WTC11 (cell line): ENCODE data around the gene TMEM9B.

Experiments used
- AFF4 ChIP-seq: sonication (generic); formaldehyde crosslinking; IDR thresholded peaks from 2 replicates; pipeline ENCODE4 v1.8.1; 2023; ENCODE audit warnings: mild to moderate bottlenecking, missing genetic modification reagents, borderline replicate concordance
- ATF2 ChIP-seq: sonication (generic); formaldehyde crosslinking; IDR thresholded peaks from 2 replicates; pipeline ENCODE4 v1.8.1; 2022; ENCODE audit warnings: low read depth, missing genetic modification reagents, borderline replicate concordance
- CTCF ChIP-seq: fragments of 200-600 bp; IDR thresholded peaks from 2 replicates; pipeline ENCODE4 v1.8.0; 2022; ENCODE audit warnings: antibody characterized with exemption
- E2F4 ChIP-seq: sonication (generic); formaldehyde crosslinking; IDR thresholded peaks from 2 replicates; pipeline ENCODE4 v1.8.1; 2022; ENCODE audit warnings: low read depth, mild to moderate bottlenecking, moderate library complexity, missing genetic modification reagents, borderline replicate concordance
- GRHL2 ChIP-seq: fragments of 250-450 bp; sonication (Bioruptor Pico); IDR thresholded peaks from 2 replicates; pipeline ENCODE4 v1.8.0; 2022; ENCODE audit warnings: mild to moderate bottlenecking, moderate library complexity; ENCODE audit not compliant: insufficient replicate concordance, severe bottlenecking
- GTF2I ChIP-seq: fragments of 250-450 bp; sonication (Bioruptor Pico); conservative IDR thresholded peaks from 2 replicates; pipeline ENCODE4 v1.4.0; 2021; ENCODE audit warnings: mild to moderate bottlenecking
- NFYB ChIP-seq: sonication (generic); formaldehyde crosslinking; conservative IDR thresholded peaks from 2 replicates; pipeline ENCODE4 v1.8.0; 2022; ENCODE audit warnings: low read depth, missing genetic modification reagents
- PREB ChIP-seq: sonication (generic); formaldehyde crosslinking; IDR thresholded peaks from 2 replicates; pipeline ENCODE4 v1.8.1; 2022; ENCODE audit warnings: mild to moderate bottlenecking, missing genetic modification reagents, moderate library complexity, borderline replicate concordance
- TCF7 ChIP-seq: sonication (generic); formaldehyde crosslinking; IDR thresholded peaks from 2 replicates; pipeline ENCODE4 v1.8.0; 2022; ENCODE audit warnings: mild to moderate bottlenecking, low read depth, missing genetic modification reagents, moderate library complexity
- TEAD4 ChIP-seq: sonication (generic); formaldehyde crosslinking; IDR thresholded peaks from 2 replicates; pipeline ENCODE4 v1.8.0; 2022; ENCODE audit warnings: mild to moderate bottlenecking, missing genetic modification reagents
- TF ChIP-seq, protein P1 (sequence below): fragments of 250-450 bp; sonication (Bioruptor Pico); IDR thresholded peaks from 2 replicates; pipeline ENCODE4 v2.1.2; 2022; ENCODE audit warnings: mild to moderate bottlenecking, moderate library complexity

GRCh38 chr11:8910649-8911026 is 53.6 kb downstream of the TMEM9B start:
- TF ChIP-seq, protein P1, sequence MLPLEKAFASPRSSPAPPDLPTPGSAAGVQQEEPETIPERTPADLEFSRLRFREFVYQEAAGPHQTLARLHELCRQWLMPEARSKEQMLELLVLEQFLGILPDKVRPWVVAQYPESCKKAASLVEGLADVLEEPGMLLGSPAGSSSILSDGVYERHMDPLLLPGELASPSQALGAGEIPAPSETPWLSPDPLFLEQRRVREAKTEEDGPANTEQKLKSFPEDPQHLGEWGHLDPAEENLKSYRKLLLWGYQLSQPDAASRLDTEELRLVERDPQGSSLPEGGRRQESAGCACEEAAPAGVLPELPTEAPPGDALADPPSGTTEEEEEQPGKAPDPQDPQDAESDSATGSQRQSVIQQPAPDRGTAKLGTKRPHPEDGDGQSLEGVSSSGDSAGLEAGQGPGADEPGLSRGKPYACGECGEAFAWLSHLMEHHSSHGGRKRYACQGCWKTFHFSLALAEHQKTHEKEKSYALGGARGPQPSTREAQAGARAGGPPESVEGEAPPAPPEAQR (CRISPR knock-in tag) = no peak
- no peak for TF ChIP-seq ATF2 (CRISPR knock-in tag)
- no peak for TF ChIP-seq CTCF
- TF ChIP-seq NFYB (CRISPR knock-in tag) = no peak
- no peak for TF ChIP-seq AFF4 (CRISPR knock-in tag)
- TF ChIP-seq PREB (CRISPR knock-in tag) = no peak
- TF ChIP-seq GTF2I = no peak
- TF ChIP-seq TEAD4 (CRISPR knock-in tag) = no peak
- no peak for TF ChIP-seq E2F4 (CRISPR knock-in tag)
- TF ChIP-seq GRHL2 (CRISPR knock-in tag) = no peak
- no peak for TF ChIP-seq TCF7 (CRISPR knock-in tag)
